HPDE6-E6E7 (cell line): ENCODE measurements around the gene ZNF701.
A peak's percentile ranks its signal among the peaks of the same experiment; 100 is the strongest.
"Not testable (repeated sequence)": the region's sequence is repeated elsewhere in the genome, so short reads cannot be mapped to it uniquely, and the experiment has no call there.

Experiments used
- DNase-seq: peaks from one replicate; pipeline ENCODE4 v3.0.0; 2011; ENCODE audit warnings: missing footprints; ENCODE audit errors: extremely low spot score

Gene ZNF701

DNA sequence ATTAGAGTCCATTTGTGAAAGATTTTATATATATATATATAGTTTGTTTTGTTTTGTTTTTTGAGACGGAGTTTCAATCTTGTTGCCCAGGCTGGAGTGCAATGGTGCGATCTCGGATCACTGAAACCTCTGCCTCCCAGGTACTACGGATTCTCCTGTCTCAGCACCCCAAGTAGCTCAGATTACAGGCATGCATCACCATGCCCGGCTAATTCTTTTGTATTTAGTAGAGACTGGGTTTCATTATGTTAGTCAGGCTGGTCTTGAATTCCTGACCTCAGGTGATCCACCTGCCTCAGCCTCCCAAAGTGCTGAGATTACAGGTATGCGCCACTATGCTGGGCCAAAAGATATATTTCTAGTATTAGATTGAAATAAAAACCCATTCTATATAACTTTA is 4.0 kb upstream of the ZNF701 start:
- DNase-seq: no peak

DNA sequence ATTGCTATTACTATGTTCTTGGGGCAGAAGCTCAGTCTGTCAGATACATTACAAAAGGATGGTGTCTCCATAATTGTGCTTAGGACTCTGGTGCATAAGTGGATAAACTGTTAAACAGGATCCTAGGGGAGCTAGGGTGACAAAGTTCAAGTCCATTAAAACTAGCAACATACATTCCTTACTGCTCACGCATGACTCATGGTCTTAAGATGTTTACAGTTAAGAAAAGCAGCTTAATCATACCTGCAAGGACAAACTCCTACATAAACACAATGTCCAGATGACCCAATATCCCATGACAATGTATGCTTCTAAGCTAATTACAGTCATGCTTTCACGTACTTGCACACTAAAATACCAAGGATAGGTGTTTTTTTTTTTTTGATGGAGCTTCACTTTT is 3.5 kb upstream of the ZNF701 start:
- DNase-seq: peak; percentile 52

- no peak for DNase-seq
Measured at GRCh38 chr19:52567921-52568320, 2.2 kb upstream of the ZNF701 start.

DNA sequence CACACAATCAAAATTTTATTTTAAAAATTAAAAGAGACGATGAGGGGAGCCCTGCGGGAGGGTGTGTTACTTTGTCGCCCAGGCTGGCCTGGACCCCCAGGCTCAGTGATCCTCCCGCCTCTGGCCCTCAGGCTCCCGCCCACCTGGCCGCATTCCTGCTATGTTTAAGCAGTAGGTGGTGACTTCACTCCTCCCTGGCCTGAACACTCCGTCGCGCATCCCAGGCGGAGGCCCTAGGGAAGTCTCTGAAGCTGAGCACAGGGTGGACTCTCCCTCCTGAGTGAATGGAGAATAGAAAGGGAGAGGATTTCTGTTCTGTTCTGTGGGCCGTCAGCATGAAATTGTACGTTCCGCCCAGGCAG is 468 bp upstream of the ZNF701 start:
- DNase-seq: not testable (repeated sequence)

DNA sequence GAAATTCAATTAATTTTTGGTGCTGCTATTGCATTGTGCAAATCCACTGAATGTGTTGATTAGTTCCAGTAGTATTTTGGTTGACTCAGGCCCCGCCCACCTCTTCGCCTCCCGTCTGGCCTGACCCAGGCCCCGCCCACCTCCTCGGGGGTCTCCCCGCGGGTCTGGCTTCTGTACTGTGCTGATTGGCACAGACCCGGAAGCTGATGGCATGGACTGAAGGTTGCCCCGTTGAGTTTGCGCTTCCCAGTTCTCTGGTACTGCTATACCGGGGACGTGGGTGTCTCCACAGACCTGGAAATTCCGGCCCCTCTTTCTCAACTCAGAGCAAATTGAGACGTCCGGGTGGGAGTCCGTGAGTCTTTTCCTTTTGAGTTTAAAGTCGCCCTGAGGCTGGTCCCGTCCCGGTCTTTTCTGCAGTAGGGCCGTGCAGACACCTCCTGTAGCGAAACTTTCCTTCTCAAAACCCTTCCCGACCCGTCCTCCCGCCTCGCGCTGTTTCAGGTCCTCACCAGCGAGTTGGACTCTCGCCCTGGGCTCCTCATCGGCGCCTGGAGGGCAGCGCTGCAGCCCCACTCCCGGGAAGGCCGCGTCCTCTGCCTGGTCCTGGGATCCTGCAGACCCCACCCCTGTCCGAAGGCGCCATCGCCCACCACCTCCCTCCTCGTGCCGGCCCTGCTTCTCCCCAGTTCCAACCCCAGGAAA is 14.8 kb downstream of the ZNF701 start:
- DNase-seq: no peak

GRCh38 chr19:52585604-52586003 is 15.5 kb downstream of the ZNF701 start:
- no peak for DNase-seq

DNA sequence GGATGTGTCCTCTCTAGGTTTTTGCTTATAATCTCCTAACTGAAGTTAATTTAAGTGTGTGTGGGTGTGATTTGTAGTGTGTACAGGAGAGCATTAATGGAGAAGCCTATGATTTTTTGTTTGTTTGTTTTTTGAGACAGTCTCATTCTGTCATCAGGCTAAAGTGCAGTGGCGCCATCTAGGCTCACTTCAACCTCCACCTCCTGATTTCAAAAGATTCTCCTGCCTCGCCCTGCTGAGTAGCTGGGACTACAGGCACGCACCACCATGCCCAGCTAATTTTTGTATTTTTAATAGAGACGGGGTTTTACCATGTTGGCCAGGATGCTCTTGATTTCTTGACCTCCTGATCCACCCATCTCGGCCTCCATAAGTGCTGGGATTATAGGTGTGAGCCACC is 20.6 kb downstream of the ZNF701 start:
- no peak for DNase-seq

DNA sequence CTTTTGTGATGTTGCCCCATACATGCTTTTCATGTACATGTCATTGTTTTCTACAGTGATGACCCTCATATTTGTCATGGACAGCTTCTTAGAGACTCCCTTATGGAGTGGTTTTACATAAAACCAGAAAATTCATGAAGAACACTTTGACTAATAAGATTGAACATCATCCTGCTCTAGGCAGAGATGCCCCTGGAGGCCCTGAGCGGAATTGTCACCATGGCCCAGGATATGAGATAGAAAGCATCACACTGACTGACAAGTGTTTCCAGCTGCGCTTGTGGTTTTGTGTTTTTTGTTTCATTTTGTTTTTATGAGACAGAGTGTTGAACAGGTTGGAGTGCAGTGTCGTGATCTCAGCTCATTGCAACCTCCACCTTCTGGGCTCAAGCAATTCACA is 22.2 kb downstream of the ZNF701 start:
- no peak for DNase-seq

DNA sequence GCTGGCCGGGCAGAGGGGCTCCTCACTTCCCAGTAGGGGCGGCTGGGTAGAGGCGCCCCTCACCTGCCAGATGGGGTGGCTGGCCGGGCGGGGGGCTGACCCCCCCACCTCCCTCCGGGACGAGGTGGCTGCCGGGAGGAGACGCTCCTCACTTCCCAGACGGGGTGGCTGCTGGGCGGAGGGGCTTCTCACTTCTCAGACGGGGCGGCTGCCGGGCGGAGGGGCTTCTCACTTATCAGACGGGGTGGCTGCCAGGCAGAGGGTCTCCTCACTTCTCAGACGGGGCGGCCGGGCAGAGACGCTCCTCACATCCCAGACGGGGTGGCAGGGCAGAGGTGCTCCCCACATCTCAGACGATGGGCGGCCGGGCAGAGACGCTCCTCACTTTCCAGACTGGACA is 23.4 kb downstream of the ZNF701 start:
- not testable (repeated sequence) for DNase-seq

- DNase-seq: no peak
Measured at GRCh38 chr19:52599241-52599640, 29.2 kb downstream of the ZNF701 start.

GRCh38 chr19:52600639-52601024 is 30.5 kb downstream of the ZNF701 start:
- DNase-seq: peak; percentile 3

DNA sequence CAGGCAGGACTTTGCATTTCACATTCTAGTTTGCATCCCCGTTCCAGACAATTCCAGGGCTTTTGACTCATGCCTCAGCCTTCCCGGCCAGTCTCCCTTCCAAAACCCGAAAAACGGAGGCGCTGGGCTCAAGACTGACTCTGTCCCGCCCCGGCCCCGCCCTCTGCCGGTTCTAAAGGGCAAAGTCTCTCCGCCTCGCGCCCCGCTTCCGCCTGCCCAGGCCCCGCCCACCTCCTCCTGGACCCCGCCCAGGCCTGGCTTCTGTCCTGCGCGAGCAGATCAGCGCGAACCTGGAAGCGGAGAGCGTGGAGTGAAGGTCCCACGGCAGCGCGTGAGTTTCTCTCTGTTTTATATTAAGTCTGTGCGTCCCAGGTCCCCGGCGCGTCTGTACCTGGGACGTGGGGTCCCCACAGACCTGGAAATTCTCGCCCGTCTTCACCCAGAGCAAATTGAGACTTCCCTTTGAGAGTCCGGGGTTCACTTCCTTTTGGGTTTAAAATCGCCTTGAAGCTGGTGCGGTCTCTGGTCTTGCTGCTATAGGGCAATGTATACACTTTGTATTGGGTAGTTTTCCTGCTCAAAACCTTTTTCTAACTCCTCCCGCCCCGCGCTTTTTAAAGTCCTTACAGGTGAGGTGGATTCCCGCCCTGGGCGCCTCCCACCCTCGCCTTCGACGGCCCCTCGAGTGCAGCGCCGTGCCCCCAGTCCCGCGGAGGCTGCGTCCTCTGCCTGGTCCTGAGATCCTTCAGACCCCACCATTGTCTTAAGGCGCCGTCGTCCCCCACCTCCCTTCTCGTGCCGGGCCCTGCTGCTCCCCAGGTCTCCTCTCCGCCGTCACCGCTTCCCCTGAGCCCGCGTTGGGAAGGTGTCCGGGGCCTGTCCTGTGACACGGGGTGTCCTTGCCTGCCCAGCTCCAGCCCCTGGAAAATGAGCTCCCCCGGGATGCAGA is 31.2 kb downstream of the ZNF701 start:
- peak; percentile 76 for DNase-seq

GRCh38 chr19:52601974-52602366 is 31.9 kb downstream of the ZNF701 start:
- not testable (repeated sequence) for DNase-seq

DNA sequence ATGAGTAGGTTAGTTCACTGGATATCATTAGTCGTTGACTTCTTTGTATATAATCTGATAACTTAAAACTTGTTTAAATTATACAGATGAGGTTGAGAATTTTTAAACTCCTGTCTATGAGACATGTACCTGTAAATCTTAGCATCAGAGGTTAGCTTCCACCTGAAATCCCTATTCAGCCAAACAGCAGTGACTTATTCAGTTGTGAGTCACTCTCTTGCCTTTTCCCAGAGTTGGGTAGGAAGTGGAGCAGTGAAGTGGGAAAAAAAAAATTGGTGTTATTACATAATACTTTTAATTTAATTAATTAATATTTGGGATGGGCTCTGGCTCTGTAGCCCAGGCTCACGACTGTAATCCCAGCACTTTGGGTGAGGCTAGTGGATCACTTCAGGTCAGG is 32.9 kb downstream of the ZNF701 start:
- peak; percentile 28 for DNase-seq

DNA sequence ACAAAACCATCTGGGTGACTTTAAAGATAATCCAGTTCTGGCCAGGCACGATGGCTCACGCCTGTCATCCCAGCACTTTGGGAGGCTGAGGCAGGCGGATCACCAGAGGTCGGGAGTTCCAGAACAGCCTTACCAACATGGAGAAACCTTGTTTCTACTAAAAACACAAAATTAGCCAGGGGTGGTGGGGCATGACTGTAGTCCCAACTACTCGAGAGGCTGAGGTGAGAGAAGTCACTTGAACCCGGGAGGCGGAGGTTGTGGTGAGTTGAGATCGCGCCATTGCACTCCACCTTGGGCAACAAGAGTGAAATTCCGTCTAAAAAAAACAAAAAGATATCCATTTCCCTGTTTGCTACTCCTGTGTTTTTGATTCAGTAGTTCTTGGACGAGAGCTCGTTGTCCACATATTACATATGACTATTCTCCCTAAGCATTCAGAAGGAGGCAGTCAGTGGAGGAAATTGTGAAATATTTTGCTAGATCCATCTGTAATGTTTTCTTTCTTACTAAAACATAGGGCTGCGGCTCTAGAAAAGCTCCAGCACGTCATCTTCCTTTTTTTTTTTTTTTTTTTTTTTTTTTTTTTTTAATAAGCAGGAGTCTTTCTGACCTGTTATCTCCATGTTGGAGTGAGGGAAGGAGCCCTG is 33.6 kb downstream of the ZNF701 start:
- no peak for DNase-seq

DNA sequence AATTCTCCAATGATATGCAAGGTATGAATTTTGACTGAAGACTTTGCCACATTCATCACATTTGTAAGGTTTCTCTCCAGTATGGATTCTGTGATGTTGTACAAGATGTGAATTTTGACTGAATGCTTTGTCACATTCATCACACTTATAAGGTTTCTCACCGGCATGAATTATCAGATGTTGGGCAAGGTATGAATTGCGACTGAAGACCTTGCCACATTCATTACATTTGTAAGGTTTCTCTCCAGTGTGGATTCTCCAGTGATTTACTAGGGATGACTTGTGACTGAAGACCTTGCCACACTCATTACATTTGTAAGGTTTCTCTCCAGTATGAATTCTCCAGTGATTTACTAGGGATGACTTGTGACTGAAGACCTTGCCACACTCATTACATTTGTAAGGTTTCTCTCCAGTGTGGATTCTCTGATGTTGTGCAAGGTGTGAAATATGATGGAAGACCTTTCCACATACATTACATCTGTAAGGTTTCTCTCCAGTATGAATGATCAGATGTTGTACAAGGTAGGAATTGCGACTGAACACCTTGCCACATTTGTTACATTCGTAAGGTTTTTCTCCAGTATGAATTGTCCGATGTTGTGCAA is 43.3 kb downstream of the ZNF701 start:
- DNase-seq: no peak

DNA sequence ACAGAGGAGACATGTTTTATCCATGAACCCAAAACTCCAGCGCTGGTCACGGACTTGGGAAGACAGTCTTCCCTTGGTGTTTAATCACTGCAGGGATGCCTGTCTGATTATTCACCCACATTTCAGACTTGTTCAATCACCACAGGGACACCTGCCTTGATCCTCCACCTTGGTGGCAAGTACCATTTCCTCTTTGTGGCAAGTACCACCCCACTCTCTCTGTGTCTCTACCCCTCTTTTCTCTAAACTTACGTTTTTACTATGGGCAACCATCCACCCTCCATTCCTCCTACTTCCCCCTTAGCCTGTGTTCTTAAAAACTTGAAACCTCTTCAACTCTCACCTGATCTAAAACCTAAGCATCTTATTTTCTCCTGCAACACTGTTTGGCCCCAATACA is 51.3 kb downstream of the ZNF701 start:
- no peak for DNase-seq

- DNase-seq: no peak
Measured at GRCh38 chr19:52622261-52622660, 52.2 kb downstream of the ZNF701 start.

GRCh38 chr19:52626915-52627314 is 56.8 kb downstream of the ZNF701 start:
- no peak for DNase-seq

DNA sequence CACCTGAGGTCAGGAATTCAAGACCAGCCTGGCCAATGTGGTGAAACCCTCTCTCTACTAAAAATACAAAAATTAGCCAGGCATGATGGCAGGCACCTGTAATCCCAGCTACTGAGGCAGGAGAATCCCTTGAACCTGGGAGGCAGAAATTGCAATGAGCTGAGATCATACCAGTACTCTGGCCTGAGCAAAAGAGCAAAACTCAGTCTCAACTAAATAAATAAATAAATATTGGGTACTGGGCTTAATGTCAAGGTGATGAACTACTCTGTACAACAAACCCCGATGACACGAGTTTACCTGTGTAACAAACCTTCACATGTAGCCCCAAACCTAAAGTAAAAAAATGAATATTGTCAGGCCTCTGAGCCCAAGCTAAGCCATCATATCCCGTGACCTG is 57.4 kb downstream of the ZNF701 start:
- DNase-seq: not testable (repeated sequence)

DNA sequence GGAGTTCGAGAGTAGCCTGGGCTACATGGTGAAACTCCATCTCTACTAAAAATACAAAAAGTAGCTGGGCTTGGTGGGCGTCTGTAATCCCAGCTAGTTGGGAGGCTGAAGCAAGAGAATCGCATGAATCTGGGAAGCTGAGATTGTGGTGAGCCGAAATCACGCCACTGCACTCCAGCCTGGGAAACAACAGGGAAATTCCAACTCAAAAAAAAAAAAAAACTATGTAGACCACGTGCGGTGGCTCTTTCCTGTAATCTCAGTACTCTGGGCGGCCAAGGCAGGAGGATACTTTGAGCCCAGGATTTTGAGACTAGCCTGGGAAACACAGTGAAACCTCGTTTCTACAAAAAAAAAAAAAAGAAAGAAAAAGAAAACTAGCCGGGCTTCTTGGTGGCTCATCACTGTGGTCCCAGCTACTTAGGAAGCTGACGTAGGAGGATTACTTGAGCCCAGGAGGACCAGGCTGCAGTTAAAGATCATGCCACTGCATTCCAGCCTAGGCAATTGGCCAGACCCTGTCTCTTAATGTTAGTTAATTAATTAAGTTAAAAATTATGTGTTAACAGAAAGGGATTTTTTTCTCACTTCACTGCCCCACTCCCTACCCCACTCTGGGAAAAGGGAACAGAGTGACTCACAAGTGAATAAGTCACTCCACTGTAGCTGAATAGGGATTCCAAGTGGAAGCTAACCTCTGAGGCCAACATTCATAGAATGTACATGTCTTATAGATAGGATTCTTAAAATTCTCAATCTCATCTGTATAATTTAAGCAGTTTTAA is 65.9 kb downstream of the ZNF701 start:
- no peak for DNase-seq
